ENCODE data around the gene AKR1E2. TPM values are rescaled to one million over a fixed set of nuclear protein-coding genes. Genes with fewer than 3 reads are reported as not detected.

AKR1E2 gene
- total and polyA plus RNA-seq, 9 of the 15 experiments (the other 6 are each of a cell fraction or from before 2014, with no cell fraction given), result 4.2 to 16.6 (median 9.8) TPM

- Histone ChIP-seq H3K79me2 (ENCODE audit: control insufficient read depth, insufficient read depth, low read length) (no peaks in the 10 kb centered on the region), H3K27ac (ENCODE audit: extremely low read depth, low read depth, low read length) (no peak overlapping the region), H3K9me3 (replicated peaks; ENCODE audit: control insufficient read depth, insufficient read depth, low read depth, low read length) (no peaks in the 10 kb centered on the region), H3K9ac (ENCODE audit: insufficient read depth in 1 of 2, low read depth in 2 of 2, low read length in 2 of 2) (no peak overlapping the region), H3K27me3 (ENCODE audit: control insufficient read depth in 2 of 2, insufficient read depth in 2 of 2, low read length in 2 of 2) (no peaks in the 10 kb centered on the region), H3K4me2 (ENCODE audit: insufficient read depth, low read length) (no peak overlapping the region), H3K4me1 (replicated peaks in 1 of 2; ENCODE audit: control insufficient read depth in 2 of 2, insufficient read depth in 2 of 2, low read length in 2 of 2) (no peaks in the 10 kb centered on the region; a peak in 1 of 5 replicates), H3K9me1 (ENCODE audit: control insufficient read depth, insufficient read depth, low read length) (no peaks in the 10 kb centered on the region), H2AFZ (ENCODE audit: low read depth, low read length) (no peak overlapping the region), H4K20me1 (replicated peaks; ENCODE audit: control insufficient read depth, insufficient read depth, low read length) (no peaks in the 10 kb centered on the region), H3K36me3 (ENCODE audit: control insufficient read depth, insufficient read depth, low read length) (peaks cover 74% of the 10 kb centered on the region), H3K4me3 (no peak overlapping the region)
- ChIA-PET CTCF (ENCODE audit: low intra/inter-chr PET ratio) (no interaction called here), POLR2A (interaction anchor here (1.0 to 3.4 kb wide), 2 partner anchors 12 to 142 kb away, joined by 3 to 22 read pairs; no protein-coding TSS in a partner anchor)
- in situ Hi-C loops (cut with MboI), result no loop called here
- 74% methylated on average over 8 of the region's 8 CpGs for WGBS (ENCODE audit: insufficient coverage, low coverage, missing lambda C conversion rate)
- ATAC-seq, result no peak
- no peak for DNase-seq (ENCODE audit: extremely low read depth in 1 of 4, low spot score in 3 of 4)
- FAIRE-seq, result no peak
- BruUV-seq (replicated peaks), result no TSS peak
- intact Hi-C loops (cut with micrococcal nuclease), result no loop called here
- TF ChIP-seq FOXA1 (IDR thresholded peaks at IDR 0.05; ENCODE audit: borderline replicate concordance) (no peak), MAX (CRISPR knock-in tag; IDR thresholded peaks at IDR 0.05) (no peak), CBX3 (IDR thresholded peaks at IDR 0.05; ENCODE audit: borderline replicate concordance in 1 of 2, low read length in 2 of 2) (no peak), NRF1 (conservative IDR thresholded peaks at IDR 0.05 in 1 of 2, IDR thresholded peaks at IDR 0.05 in 1 of 2) (no peak), MCM3 (IDR thresholded peaks at IDR 0.05) (no peak), ETS2 (tag; IDR thresholded peaks at IDR 0.05; ENCODE audit: borderline replicate concordance, poor library complexity, severe bottlenecking) (no peak), NCOR1 (IDR thresholded peaks at IDR 0.05) (no peak), ZMIZ1 (IDR thresholded peaks at IDR 0.05; ENCODE audit: low read depth in 2 of 2, low read length in 2 of 2) (no peak), ZBTB17 (CRISPR knock-in tag; IDR thresholded peaks at IDR 0.05) (no peak), BRD4 (IDR thresholded peaks at IDR 0.05) (no peak), PRDM10 (IDR thresholded peaks at IDR 0.05; ENCODE audit: partially characterized antibody) (no peak), TRIM25 (IDR thresholded peaks at IDR 0.05; ENCODE audit: borderline replicate concordance) (no peak), SIRT6 (IDR thresholded peaks at IDR 0.05; ENCODE audit: low read depth, low read length) (no peak), PHB2 (IDR thresholded peaks at IDR 0.05; ENCODE audit: low read depth) (no peak)
Measured at GRCh38 chr10:4836416-4836969, 10.5 kb downstream of the AKR1E2 start.
